ENCODE results near the gene NSA2.
A peak's percentile ranks its signal among the peaks of the same experiment; 100 is the strongest.

DNA sequence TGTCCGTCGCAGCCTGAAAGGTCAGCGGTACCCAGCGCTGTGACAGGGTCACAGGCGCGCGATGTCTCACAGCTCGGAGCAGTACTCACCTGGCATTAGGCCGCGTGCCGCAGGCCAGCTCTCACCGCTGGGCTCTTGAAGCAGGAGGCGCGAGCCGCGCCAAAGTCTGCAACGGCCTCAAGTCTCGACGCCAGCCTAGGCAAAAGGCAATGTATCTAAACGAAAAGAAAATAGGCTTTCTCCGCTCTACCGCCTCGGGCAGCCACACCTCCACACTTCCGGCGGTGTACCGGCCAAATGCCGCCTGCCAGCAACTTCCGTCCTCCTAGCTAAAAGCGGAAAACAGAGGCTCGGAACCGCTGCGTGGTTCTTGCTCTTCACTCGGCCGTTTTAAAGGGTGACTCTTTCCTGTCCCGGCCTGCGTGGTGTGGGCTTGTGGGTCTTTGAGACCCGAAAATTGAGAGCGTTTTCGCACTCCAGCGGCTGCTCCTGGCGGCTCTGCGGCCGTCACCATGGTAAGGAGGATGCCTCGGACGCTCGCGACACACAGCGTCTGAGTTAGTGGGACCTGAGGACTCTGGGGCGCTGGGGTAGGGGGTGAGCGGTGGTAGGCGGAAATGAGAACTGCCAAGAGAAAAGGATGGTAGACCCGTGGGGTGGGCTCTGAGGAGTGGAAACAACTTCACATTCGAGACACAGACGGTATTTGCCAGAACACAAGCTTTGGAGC is at the start of gene NSA2, which contains the start of gene GFM2:
- TF ChIP-seq, protein P1, sequence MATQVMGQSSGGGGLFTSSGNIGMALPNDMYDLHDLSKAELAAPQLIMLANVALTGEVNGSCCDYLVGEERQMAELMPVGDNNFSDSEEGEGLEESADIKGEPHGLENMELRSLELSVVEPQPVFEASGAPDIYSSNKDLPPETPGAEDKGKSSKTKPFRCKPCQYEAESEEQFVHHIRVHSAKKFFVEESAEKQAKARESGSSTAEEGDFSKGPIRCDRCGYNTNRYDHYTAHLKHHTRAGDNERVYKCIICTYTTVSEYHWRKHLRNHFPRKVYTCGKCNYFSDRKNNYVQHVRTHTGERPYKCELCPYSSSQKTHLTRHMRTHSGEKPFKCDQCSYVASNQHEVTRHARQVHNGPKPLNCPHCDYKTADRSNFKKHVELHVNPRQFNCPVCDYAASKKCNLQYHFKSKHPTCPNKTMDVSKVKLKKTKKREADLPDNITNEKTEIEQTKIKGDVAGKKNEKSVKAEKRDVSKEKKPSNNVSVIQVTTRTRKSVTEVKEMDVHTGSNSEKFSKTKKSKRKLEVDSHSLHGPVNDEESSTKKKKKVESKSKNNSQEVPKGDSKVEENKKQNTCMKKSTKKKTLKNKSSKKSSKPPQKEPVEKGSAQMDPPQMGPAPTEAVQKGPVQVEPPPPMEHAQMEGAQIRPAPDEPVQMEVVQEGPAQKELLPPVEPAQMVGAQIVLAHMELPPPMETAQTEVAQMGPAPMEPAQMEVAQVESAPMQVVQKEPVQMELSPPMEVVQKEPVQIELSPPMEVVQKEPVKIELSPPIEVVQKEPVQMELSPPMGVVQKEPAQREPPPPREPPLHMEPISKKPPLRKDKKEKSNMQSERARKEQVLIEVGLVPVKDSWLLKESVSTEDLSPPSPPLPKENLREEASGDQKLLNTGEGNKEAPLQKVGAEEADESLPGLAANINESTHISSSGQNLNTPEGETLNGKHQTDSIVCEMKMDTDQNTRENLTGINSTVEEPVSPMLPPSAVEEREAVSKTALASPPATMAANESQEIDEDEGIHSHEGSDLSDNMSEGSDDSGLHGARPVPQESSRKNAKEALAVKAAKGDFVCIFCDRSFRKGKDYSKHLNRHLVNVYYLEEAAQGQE (IDR thresholded peaks at IDR 0.05; ENCODE audit: insufficient read depth in 1 of 2, low read depth in 2 of 2, low read length in 2 of 2) = no peak
- TF ChIP-seq POLR2AphosphoS5 (IDR thresholded peaks at IDR 0.05; ENCODE audit: low read depth, low read length) (peak; percentile 81), TAF1 (IDR thresholded peaks at IDR 0.05; ENCODE audit: borderline replicate concordance, insufficient read depth, low read length) (peak; percentile 81), FOXP2 (optimal IDR thresholded peaks at IDR 0.05; ENCODE audit: borderline replicate concordance, extremely low read depth, extremely low read length, insufficient read depth) (no peak), SIN3A (IDR thresholded peaks at IDR 0.05; ENCODE audit: borderline replicate concordance, insufficient read depth, low read length) (peak; percentile 82; the same call in 1 of the 2 replicates)

Data from PFSK-1 (cell line).